H1 (cell line): ENCODE data around the gene IL1A. TPM values are rescaled to one million over a fixed set of nuclear protein-coding genes. Genes with fewer than 3 reads are reported as not detected.

Experiments used
- KDM1A ChIP-seq: fragments of 200-600, 300-600 bp; sonication (generic); IDR thresholded peaks from 2 replicates; pipeline ENCODE4 v1.7.1; 2016; ENCODE audit warnings: mild to moderate bottlenecking, low read length, borderline replicate concordance
- SP4 ChIP-seq: IDR thresholded peaks from 2 replicates; pipeline ENCODE4 v1.6.1; 2012; ENCODE audit warnings: low read length, inconsistent platforms
- polyA plus RNA-seq, 7 experiments: library from polyadenylated mRNA; depleted of rRNA in 3 of 7; stranded (reverse) in 5 of 7; unstranded in 2 of 7; fragments of >200 nt in 5 of 7; fragments of 200-250 nt in 2 of 7; gene quantifications; 1 replicate in 5 of 7; 2 replicates in 1 of 7; 4 replicates in 1 of 7; pipeline versions ENCODE4 v1.2.1 to v1.2.3, GENCODE V29; 2011 to 2013; ENCODE audit warnings: missing spikeins in 2 of 7, mixed read lengths in 2 of 7
- total RNA-seq: library from RNA; stranded (reverse); fragmentation: NEBNext Ultra II Directional; extraction: Animal tissue kit (Norgen Biotek cat#: 25700); gene quantifications from 2 replicates; pipeline ENCODE4 v1.2.1, GENCODE V29; 2021

The IL1A gene
- total and polyA plus RNA-seq, 2 of the 8 experiments (the other 6 are each of a cell fraction or from before 2014, with no cell fraction given): 0.32 to 0.74 TPM

- TF ChIP-seq KDM1A (no peak), SP4 (no peak)
These were observed 27.6 kb upstream of the IL1A start (continued) for GRCh38 chr2:112811841-112812306.
